Thoracic aorta (tissue), 2 donors: Measurements from ENCODE around the gene ATXN10. TPM values are rescaled to one million over a fixed set of nuclear protein-coding genes. Genes with fewer than 3 reads are reported as not detected.

Experiments used
- ATAC-seq: fragments of 150-250 bp; one replicate; pipeline ENCODE4 v1.8.0; 2017; ENCODE audit warnings: low read depth; ENCODE audit not compliant: insufficient number of reproducible peaks, low FRiP score
- DNase-seq: peaks from one replicate; pipeline ENCODE4 v3.0.0-alpha.2; 2020; ENCODE audit warnings: low spot score
- H3K27ac ChIP-seq, 2 donors: fragments of 200-600 bp; sonication (generic); 1 replicate in 1 of 2; 2 replicates in 1 of 2; pipeline ENCODE4 v1.5.1; 2016; ENCODE audit warnings: mild to moderate bottlenecking in 2 of 2, moderate library complexity in 2 of 2
- H3K27me3 ChIP-seq: fragments of 200-600 bp; sonication (generic); replicated peaks from 2 replicates; pipeline ENCODE4 v1.6.0; 2016; ENCODE audit warnings: mild to moderate bottlenecking; ENCODE audit not compliant: insufficient read depth
- H3K36me3 ChIP-seq: fragments of 200-600 bp; sonication (generic); one replicate; pipeline ENCODE4 v1.5.1; 2016
- H3K4me1 ChIP-seq, 2 donors: fragments of 200-600 bp; sonication (generic); 1 replicate in 1 of 2; 2 replicates in 1 of 2; pipeline versions ENCODE4 v1.5.1 to v1.6.0; 2016; ENCODE audit warnings: low read depth in 2 of 2, mild to moderate bottlenecking in 1 of 2; ENCODE audit not compliant: control insufficient read depth in 1 of 2
- H3K4me3 ChIP-seq: fragments of 200-600 bp; sonication (generic); 2 replicates; pipeline ENCODE4 v1.5.1; 2016; ENCODE audit warnings: mild to moderate bottlenecking
- H3K9me3 ChIP-seq: fragments of 200-600 bp; sonication (generic); 2 replicates; pipeline ENCODE4 v1.5.1; 2016
- total RNA-seq, 2 donors: library from RNA; depleted of rRNA; stranded (reverse); fragments of >200 nt; gene quantifications; one replicate each; pipeline versions ENCODE4 v1.1.0 to v1.2.3, GENCODE V29; 2016
- TF ChIP-seq, protein P1 (sequence below): fragments of 200-600 bp; sonication (generic); IDR thresholded peaks from one replicate; pipeline ENCODE4 v1.5.1; 2019; ENCODE audit warnings: antibody characterized with exemption

ATXN10 gene
- total RNA-seq, 2 donors from 2014 or later, result 52.9 to 164 TPM

DNA sequence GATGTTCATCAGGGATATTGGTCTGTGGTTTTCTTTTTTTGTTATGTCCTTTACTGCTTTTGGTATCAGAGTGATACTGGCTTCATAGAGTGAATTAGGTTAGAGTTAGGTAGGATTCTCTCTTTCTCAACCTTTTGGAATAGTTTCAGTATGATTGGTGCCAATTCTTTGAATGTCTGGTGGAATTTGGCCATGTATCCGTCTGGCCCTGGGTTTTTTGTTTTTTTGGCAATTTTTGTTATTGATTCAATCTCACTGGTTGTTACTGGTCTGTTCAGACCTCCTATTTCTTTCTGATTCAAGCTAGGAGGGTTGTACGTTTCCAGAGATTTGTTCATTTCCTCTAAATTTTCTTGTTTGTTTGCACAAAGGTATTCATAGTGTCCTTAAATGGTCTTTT, 54.4 kb downstream of the ATXN10 start:
- no peak for DNase-seq
- ATAC-seq, result no peak
- H3K4me1 ChIP-seq, result peaks cover 13 to 15% of the 10 kb centered on the region in 2 donors
- H3K9me3 ChIP-seq, result no peaks in the 10 kb centered on the region
- H3K36me3 ChIP-seq, result peaks cover 16% of the 10 kb centered on the region
- H3K4me3 ChIP-seq, result peak overlapping the region; percentile 27
- peak overlapping the region in 1 of 2 donors; percentile 60 for H3K27ac ChIP-seq
- H3K27me3 ChIP-seq, result no peaks in the 10 kb centered on the region
- TF ChIP-seq, protein P1, sequence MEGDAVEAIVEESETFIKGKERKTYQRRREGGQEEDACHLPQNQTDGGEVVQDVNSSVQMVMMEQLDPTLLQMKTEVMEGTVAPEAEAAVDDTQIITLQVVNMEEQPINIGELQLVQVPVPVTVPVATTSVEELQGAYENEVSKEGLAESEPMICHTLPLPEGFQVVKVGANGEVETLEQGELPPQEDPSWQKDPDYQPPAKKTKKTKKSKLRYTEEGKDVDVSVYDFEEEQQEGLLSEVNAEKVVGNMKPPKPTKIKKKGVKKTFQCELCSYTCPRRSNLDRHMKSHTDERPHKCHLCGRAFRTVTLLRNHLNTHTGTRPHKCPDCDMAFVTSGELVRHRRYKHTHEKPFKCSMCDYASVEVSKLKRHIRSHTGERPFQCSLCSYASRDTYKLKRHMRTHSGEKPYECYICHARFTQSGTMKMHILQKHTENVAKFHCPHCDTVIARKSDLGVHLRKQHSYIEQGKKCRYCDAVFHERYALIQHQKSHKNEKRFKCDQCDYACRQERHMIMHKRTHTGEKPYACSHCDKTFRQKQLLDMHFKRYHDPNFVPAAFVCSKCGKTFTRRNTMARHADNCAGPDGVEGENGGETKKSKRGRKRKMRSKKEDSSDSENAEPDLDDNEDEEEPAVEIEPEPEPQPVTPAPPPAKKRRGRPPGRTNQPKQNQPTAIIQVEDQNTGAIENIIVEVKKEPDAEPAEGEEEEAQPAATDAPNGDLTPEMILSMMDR, result no peak

DNA sequence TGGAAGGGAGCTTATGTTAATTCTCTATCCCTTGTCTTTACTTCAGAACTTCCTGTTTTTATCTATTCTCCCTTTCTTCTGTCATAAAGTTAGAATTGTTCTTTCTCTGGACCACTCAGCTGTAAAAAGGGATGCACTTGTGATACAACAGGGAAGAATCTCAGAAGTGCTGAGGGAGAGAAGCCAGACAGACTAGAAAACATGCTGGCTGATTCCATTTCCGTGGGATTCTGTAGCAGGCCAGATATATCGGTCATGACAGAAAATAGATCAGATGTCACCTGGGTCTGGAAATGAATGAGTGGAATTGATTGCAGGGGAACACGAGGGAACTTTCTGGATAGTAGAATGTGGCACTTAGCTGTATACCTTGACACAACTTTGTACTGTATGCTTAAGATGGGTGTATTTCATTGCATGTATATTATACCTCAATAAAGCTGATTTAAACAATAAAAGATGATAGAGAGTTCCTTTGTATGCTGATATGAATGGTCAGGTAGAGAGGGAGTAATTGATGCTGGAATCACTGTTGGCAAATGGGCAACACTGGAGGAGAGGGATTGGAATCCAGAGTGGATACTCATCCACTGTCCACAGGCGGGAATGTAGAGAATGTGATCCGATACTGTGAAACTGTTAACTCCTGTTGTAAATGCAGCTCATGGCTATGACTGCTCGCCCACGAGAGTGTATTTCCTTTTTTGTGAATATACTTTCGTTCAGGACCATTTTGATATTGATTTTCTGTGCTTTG, 59.6 kb downstream of the ATXN10 start:
- Histone ChIP-seq H3K27me3 (no peaks in the 10 kb centered on the region), H3K27ac (peak overlapping the region in 1 of 2 donors; percentile 32), H3K36me3 (peaks cover 10% of the 10 kb centered on the region), H3K4me1 (peaks cover 6 to 18% of the 10 kb centered on the region in 2 donors), H3K9me3 (no peaks in the 10 kb centered on the region), H3K4me3 (no peak overlapping the region)
- no peak for ATAC-seq
- TF ChIP-seq, protein P1, result no peak
- no peak for DNase-seq

DNA sequence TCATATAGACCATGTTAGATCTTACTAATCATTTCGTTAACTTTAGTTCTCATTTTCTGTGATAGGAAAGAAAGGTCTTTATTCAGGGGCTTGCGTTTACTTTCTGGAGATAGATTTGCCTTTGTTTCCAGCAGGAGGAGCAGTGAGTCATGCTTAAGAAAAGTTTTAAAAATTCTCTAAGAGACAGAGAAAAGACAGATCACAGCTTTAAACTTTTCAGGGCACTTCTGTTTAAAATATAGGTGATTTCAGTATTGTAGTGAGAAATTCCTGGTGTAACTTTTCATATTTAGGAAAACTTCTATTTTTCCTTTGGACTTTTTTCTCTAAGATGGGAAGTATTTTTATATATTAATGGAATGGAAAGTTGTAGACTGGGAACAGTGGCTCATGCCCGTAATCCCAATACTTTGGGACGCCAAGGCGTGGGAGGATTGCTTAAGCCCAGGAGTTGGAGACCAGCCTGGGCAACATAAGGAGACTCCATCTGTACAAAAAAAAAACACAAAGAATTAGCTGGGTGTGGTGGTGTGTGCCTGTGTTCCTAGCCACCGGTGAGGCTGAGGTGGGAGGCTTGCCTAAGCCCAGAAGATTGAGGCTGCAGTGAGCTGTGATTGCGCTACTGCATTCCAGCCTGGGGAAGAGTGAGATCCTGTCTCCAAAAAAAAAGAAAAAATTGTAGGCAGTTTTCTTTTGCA, 60.3 kb downstream of the ATXN10 start:
- H3K36me3 ChIP-seq, result peaks cover 10% of the 10 kb centered on the region
- H3K4me1 ChIP-seq, result peaks cover 0 to 11% of the 10 kb centered on the region in 2 donors
- no peak overlapping the region for H3K4me3 ChIP-seq
- H3K27ac ChIP-seq, result peak overlapping the region in 1 of 2 donors; percentile 32
- no peak for DNase-seq
- no peaks in the 10 kb centered on the region for H3K27me3 ChIP-seq
- H3K9me3 ChIP-seq, result no peaks in the 10 kb centered on the region
- no peak for ATAC-seq
- TF ChIP-seq, protein P1, result peak; percentile 37

DNA sequence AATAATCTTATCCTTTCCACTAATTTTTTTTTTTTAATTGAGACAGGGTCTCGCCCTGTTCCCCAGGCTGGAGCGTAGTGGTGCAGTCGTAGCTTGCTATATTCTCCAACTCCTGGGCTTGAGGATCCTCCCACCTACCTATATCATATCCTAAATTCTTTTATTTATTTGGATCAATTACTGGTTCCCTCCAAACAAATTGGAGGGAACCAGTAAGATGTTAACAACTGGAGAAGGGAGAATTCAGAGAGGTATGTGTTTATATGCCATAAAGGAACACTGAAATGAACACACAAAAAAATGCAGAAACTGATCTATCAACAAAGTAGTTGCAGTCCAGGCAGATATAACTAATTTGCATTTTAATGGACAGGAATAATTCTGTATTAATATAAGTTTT, 63.6 kb downstream of the ATXN10 start:
- DNase-seq, result no peak
- Histone ChIP-seq H3K36me3 (peaks cover 2% of the 10 kb centered on the region), H3K4me3 (no peak overlapping the region), H3K9me3 (no peaks in the 10 kb centered on the region), H3K4me1 (peaks cover 0 to 11% of the 10 kb centered on the region in 2 donors), H3K27ac (no peak overlapping the region), H3K27me3 (no peaks in the 10 kb centered on the region)
- TF ChIP-seq, protein P1, result no peak
- ATAC-seq, result no peak

DNA sequence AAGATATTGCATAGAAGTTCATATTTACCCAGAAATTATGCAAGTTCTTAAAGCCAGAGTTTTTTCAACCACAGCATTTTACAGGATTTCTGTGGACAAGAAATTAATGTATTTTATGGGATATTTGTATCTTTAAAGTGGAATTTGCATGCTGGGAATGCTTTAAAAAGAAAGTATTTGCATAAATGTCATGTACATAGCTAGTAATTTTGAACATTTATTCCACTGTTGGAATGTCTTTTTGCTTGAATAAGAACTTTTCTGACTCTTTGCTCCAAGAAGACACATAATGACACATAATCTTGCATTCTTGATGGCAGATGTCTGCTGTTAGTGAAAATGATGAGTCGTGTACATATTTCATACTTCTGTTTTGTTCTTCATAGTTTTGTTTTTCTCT, 66.6 kb downstream of the ATXN10 start:
- DNase-seq, result no peak
- peaks cover 6% of the 10 kb centered on the region for H3K36me3 ChIP-seq
- H3K4me3 ChIP-seq, result no peak overlapping the region
- no peaks in the 10 kb centered on the region for H3K27me3 ChIP-seq
- H3K27ac ChIP-seq, result no peak overlapping the region
- no peaks in the 10 kb centered on the region for H3K9me3 ChIP-seq
- TF ChIP-seq, protein P1, result no peak
- peaks cover 8 to 18% of the 10 kb centered on the region in 2 donors for H3K4me1 ChIP-seq
- no peak for ATAC-seq
